Measurements from ENCODE around the gene TPX2. TPM values are rescaled to one million over a fixed set of nuclear protein-coding genes. Genes with fewer than 3 reads are reported as not detected.
"Not testable (repeated sequence)": the region's sequence is repeated elsewhere in the genome, so short reads cannot be mapped to it uniquely, and the experiment has no call there.

Gene TPX2
- total RNA-seq, 1 donor from 2014 or later, result 0.97 TPM

DNA sequence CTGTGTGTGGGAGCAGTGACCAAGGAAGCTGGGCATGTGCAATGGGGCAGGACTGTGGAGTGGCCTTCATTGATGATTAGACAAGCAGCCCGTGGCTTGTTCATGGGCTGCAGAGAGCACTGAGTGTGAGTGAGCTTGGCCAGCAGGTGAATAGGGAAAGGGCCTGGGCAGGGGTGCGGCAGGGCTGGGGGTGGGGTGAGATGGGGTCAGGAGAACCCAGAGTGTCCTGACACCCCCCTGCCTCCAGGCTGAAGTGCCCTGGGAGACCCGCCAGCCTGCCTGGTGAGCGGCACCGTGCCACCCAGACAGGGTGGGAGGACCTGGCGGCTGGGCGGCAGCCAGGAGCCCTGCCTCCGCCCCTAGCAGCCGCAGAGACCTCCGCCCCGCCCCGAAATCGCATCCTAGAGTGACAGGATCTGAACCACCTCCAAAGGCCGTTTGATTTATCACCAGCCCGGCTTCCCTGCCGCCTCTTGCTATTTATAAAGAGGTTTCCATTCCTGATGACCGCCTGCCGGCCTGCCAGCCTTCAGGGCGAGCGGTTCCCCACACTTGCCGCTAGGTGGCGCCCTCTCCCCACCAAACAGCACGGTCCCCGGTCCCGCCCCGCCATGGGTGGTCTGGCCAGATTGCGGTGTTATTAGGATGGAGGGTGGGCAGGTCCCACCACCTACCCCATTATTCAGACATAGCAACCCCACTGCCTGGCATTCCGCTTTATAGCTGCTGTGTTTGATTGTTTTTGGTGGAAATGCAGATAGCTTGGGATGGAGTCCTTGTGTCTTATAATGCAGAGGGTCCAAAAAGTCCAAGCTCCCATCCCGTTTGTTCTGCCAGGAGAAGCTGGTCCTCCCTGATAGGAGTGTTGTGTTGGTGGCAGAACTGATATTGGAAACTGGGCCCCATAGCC, 83.6 kb downstream of the TPX2 start:
- DNase-seq (peak; percentile 89), ATAC-seq (ENCODE audit: poor library complexity) (peak; percentile 90)
- intact Hi-C loops (cut with DNase I), result loop anchor here (10.0 kb wide), 1 partner anchor 212 kb away; no protein-coding TSS in a partner anchor

DNA sequence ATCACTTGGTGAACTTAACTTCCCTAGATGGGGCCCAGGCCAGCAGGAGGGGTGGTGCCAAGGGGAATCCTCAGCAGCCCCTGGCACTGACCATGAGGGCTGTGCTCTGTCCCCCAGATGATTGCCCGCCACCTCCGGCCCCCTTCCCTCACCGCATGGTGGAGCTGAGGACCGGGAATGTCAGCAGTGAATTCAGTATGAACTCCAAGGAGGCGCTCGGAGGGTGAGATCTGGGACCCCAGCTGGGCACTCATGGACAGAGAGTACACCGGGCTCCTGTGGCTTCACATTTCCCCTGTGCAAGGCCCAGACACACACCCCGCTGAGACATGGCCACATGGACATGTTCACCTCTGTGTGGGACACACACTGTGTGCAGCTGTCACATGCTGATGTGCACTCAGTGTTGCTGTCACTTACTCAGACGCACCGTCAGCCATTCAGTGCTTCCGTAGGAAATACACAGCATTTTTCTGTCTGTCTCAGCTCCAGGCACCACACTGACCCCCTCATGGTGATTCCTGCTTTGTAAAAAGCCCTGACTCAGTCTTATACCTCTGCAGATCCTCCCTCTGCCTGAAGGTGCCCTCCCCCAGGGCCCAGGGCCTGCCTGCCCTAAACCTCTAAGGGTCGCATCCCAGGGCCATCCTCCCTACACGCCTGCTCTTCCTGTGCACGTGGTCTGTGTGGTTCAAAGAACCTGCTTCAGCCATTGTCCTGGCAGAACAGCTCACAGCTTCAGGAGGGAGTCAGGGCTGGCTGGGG, 84.5 kb downstream of the TPX2 start:
- ATAC-seq (ENCODE audit: poor library complexity), result no peak
- DNase-seq, result no peak
- intact Hi-C loops (cut with DNase I), result loop anchor here (10.0 kb wide), 1 partner anchor 211 kb away; no protein-coding TSS in a partner anchor

DNA sequence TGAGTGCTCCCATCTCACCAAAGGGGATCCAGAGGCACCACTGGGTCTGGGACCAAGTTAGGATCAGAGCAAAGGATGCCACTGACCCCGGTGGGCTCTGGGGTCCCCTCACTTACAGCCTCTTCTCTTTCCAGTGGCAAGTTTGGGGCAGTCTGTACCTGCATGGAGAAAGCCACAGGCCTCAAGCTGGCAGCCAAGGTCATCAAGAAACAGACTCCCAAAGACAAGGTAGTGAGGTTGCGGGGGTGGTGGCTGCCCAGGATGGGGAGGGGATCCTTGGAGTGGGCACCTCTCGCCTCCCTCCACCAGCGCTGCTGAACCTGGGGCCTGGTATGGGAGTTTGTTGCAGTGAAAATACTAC, 85.0 kb downstream of the TPX2 start:
- ATAC-seq (ENCODE audit: poor library complexity) (no peak), DNase-seq (no peak)
- intact Hi-C loops (cut with DNase I), result loop anchor here (10.0 kb wide), 1 partner anchor 211 kb away; no protein-coding TSS in a partner anchor

DNA sequence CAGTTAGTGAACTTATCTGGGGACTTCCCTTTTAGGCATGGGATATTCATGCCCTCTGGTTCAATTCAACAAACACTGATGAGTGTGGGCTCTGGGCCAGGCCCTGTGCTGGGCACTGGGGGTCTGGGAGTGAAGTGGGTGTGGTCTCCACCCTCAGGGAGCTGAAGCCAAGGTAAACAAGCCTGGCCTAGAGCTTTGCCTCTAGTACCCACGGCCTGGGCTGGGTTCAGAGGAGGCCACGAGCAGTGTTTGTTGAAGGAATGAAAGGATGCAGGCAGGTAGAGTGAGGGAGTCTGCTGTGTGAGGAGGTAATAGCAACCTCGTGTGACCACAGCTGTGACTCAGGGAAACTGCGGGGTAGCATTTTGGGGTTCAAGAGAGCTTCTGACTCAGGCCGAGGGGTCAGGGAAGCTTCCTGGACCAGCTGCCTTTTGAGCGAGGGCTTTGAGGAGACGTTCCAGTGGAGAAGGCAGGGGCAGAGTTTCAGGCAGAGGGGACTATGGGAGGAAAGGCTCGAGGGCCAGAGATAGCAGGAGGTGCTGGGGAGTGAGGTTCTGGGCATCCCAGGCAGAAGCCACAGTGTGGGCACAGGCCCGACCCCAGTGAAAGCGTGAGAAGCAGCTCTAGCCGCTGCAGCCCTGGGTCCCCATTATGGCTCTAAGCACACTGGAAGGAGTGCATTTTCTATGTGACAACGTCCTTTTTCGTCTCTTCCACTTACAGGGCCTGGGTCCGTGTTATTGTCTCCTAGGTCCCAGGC, 85.6 kb downstream of the TPX2 start:
- no peak for ATAC-seq (ENCODE audit: poor library complexity)
- intact Hi-C loops (cut with DNase I), result loop anchor here (10.0 kb wide), 1 partner anchor 210 kb away; no protein-coding TSS in a partner anchor
- DNase-seq, result no peak

DNA sequence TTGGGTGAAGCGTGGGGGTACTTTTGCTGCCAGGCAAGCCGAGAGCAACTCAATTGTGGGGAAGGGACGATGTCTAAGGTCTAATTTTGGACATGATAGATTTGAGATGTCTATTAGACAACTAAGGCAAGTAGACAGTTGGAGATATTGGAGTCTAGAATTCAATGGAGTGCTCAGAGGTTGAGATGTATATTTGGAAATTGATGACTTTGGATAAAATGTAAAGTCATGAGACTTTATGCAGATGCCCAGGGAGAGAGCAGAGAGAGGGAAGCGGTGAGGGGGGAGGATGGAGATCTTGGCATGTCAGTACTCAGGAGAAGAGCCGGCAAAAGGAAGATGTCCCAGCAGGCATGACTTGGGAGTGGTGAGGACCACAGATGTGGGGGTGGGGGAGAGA, 87.0 kb downstream of the TPX2 start:
- ATAC-seq (ENCODE audit: poor library complexity), result no peak
- DNase-seq, result no peak
- intact Hi-C loops (cut with DNase I), result loop anchor here (10.0 kb wide), 1 partner anchor 209 kb away; no protein-coding TSS in a partner anchor

DNA sequence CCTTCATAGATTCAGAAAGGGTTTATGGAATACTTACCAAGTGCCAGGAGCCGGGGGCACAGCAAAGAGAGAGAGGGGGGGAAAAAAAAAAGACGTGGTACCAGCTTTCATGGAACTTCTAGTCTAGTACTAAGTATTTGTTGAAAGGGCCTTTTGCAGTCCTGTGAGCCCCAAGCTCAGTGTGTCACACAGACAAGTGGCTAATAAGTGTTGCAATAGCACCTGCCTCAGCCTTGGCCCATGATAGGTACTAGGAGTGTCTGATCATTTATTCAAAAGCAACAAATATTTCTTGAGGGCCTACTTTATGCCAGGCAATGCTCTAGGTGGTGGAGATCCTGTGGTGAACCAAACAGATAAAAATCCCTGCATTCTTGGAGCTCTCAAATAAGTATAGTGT, 88.0 kb downstream of the TPX2 start:
- DNase-seq, result no peak
- no peak for ATAC-seq (ENCODE audit: poor library complexity)
- intact Hi-C loops (cut with DNase I), result loop anchor here (10.0 kb wide), 1 partner anchor 208 kb away; no protein-coding TSS in a partner anchor

DNA sequence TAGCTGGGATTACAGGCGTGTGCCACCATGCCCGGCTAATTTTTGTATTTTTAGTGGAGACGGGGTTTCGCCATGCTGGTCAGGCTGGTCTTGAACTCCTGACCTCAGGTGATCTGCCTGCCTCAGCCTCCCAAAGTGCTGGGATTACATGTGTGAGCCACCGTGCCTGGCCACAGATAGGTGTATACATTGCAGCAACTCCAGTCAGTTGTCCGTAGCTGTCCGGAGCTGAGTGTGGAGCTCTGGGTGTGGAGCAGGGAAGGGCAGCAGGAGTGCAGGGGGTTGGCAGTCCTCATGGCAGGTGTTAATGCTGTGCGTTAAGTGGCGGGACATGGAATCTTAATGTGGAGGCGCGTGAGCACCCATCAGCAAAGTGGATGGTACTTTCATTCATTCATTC, 88.9 kb downstream of the TPX2 start:
- intact Hi-C loops (cut with DNase I), result loop anchor here (10.0 kb wide), 1 partner anchor 207 kb away; no protein-coding TSS in a partner anchor
- not testable (repeated sequence) for ATAC-seq (ENCODE audit: poor library complexity); DNase-seq

DNA sequence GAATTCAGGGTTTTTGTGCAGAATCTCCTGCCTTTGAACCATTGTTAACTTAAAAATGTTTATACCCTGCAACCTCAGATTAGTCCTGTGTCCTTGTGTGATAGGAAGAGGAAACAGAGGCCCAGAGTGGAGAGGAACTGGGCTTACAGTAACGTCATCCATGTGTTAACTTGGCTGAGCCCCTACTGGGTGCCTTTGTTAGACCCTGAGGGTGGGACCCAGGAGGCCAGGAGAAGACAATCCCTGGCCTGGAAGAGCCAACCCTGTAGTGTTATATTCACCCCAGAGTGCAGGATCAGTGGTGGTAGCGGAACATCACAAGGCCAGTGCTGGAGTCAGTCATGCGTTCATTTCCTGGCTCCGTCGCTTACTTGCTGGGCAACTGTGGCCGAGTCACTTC, 90.6 kb downstream of the TPX2 start:
- DNase-seq, result no peak
- intact Hi-C loops (cut with DNase I), result loop anchor here (10.0 kb wide), 1 partner anchor 205 kb away; no protein-coding TSS in a partner anchor

DNA sequence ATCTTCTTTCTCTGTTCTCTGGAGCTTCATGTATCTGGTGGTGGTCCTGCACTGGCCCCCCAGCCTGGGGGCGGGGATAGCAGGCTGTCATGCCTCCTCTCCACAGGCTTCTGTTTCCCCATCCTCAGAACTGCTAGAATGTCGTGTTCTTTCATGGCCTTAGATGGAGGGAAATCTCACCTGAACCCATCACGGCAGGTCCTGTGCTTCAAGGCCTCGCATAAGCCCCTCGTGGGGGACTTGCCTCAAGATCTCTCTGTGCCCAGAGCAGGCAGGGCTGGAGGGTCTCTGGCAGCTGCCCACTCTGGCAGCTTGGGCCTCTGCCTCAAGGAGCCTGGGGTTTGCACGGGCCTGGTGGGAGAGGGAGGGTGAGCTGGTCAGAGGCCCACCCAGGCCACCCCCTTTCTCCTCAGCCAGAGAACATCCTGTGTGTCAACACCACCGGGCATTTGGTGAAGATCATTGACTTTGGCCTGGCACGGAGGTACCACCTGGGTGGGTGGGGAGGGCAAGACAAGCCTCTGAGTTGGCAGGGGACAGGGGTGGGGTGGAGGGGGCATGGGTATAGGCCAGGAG, 91.4 kb downstream of the TPX2 start:
- DNase-seq, result no peak
- ATAC-seq (ENCODE audit: poor library complexity), result no peak
- intact Hi-C loops (cut with DNase I), result no loop called here

More for the DNA sequence above, 90.6 kb downstream of the TPX2 start:
- ATAC-seq (ENCODE audit: poor library complexity), result no peak

DNA sequence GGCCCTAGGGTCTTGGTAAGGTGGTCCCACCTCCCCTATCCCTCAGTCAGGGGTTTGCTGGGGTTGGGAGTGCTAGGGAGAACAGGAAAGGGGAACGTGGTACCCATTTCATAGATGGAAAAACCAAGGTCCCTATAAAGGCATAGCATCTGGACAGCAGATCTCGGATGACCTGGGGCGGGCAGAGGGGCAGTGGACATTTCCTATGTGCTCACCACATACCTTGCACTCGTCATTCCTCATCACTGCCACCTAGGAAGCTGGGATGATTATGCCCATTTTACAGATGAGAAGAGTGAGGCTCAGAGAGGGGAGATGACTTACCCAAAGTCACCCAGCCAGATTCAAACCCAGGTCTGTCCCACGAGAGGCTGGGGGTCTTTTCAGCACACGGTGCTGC, 92.1 kb downstream of the TPX2 start:
- intact Hi-C loops (cut with DNase I), result no loop called here
- no peak for ATAC-seq (ENCODE audit: poor library complexity)
- no peak for DNase-seq

DNA sequence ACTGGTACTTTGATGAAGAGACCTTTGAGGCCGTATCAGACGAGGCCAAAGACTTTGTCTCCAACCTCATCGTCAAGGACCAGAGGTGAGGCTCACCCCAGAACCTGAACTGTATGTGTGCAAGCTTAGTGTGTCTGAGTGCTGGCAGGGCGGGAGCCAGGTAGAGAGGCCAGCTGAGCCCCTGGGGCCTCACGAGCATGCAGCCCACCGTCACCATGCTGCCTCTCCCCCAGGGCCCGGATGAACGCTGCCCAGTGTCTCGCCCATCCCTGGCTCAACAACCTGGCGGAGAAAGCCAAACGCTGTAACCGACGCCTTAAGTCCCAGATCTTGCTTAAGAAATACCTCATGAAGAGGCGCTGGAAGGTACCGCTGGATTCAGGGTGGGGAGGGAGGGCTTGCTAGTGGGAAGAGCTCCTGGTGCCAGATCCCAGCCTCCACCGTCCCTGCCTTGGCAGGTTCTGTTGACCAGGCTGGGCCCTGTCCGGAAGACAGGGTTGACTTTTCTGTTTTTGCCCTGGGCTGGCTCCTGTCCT, 92.7 kb downstream of the TPX2 start:
- DNase-seq, result no peak
- intact Hi-C loops (cut with DNase I), result no loop called here

DNA sequence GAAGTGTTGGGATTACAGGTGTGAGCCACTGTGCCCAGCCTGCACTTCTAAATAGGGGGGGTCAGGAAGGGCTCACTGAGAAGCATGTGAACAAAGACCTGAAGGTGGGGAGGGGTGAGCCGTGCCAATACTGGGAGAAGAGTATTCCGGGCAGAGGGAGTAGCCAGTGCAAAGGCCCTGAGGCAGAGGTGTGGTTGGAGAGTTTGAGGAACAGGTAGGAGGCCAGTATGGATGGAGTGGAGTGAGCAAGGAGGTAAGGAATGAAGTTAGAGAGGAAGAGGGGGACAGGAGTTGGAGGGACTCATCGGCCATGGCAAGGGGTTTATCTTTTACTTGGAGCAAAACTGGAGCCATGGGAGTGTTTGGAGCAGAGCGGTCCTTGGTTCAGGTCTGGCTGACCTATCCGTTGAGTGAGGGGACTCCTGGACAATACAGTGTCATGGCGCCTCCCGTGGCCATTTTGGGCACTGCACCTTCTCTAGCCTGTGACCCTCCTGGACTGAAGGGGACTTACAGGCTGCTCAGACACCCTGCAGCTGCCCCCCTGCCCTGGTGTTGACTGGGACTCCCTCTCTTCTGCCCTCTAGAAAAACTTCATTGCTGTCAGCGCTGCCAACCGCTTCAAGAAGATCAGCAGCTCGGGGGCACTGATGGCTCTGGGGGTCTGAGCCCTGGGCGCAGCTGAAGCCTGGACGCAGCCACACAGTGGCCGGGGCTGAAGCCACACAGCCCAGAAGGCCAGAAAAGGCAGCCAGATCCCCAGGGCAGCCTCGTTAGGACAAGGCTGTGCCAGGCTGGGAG, 94.2 kb downstream of the TPX2 start:
- intact Hi-C loops (cut with DNase I), result no loop called here
- peak; percentile 50 for ATAC-seq (ENCODE audit: poor library complexity)
- peak; percentile 80 for DNase-seq

More for the DNA sequence above, 92.7 kb downstream of the TPX2 start:
- no peak for ATAC-seq (ENCODE audit: poor library complexity)

DNA sequence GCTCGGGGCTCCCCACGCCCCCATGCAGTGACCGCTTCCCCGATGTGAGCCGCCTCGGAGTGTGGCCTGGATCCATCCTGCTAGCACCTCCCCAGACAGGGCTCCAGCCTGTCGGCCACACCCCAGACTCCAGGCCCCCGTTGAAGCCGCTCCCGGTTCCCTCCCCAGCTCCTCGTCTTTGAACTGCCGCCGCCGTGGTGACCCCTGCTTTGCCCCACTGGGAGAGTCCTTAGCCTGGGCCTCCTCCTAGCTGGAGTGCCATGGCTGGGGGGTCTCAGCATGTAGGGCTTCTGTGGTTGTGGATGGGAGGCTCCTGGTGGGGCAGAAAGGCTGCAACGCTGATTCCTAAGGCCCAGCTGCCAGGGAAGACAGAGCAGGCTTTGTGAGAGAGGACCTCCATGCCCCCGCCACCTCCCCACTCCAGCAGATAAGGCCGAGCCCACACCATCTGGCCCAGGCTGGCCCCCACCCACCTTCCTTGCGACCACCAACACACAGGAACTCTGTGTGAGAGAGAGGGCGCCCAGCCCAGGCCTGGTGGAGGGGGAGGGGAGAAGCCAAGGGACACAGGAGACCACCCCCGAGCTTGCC, 94.9 kb downstream of the TPX2 start:
- ATAC-seq (ENCODE audit: poor library complexity), result no peak
- intact Hi-C loops (cut with DNase I), result no loop called here
- no peak for DNase-seq

DNA sequence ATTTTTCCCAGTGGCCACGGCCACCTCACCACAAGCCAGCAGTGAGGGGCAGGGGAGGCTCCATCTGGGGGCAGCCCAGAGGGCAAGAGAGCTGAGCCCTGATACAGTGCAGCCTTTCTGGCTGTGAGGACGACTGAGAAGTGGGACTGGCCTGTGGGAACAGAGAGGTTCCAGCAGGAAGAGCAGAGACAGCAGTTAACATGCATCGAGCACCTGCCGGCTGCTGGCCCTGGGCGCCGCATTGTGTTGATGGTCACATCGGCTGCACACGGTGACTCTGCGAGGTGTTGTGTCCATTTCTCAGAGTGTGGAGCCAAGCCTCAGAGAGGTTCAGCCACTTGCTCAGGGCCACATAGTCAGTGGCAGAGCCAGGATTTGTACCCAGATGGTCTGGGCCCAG, 96.5 kb downstream of the TPX2 start:
- no peak for ATAC-seq (ENCODE audit: poor library complexity)

DNA sequence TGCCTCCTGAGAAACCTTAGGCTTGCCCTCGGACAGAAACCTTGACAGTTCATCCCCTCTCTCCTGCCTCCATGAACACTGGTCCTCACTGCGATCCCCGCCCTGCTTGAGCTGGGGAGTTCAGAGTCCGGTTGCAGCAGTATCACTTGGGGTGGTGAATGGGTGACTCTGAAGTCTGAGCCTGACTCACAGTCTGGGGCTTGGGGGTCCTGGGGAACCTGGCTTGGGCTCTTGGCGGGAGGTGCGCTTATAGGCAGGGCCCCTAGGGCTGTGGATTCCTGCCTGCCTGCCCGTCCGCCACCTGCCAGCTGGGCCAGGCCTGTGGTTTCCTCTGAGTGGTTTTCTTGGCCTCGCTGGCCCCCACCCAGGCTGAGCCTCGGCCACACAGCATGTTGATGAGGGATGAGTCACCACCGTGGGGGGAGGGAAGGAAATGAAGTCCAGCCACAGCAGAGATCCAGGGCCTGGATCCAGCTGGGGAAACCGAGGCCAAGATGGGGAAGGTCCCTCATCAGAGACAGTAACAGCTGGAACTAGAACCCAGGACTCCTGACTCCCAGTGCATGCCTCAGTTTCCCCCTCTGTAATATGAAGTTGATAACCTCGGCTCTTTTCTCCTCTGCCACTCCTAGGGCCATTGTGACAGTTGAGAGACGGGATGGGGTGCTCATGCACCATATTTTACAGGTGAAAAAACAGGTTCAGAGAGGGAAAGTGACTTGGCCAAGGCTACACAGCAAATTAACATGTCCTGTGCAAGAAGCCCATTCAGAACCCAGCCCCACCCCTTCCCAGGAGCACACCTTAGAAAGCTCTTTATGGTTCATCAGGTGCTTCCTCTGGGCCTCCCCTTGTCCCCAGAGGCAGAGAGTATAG, 97.1 kb downstream of the TPX2 start:
- ATAC-seq (ENCODE audit: poor library complexity), result peak; percentile 76
- DNase-seq, result peak; percentile 88
- intact Hi-C loops (cut with DNase I), result no loop called here

More for the DNA sequence above, 96.5 kb downstream of the TPX2 start:
- no peak for DNase-seq
- intact Hi-C loops (cut with DNase I), result no loop called here

All from Right ventricle myocardium superior (tissue), 1 donor.